Neural progenitor cell (in vitro differentiated cells): ENCODE measurements around the gene CCDC89.

Experiments
- EZH2 ChIP-seq: fragments of 200-600 bp; sonication (generic); IDR thresholded peaks from 2 replicates; pipeline ENCODE4 v1.6.1; 2017; ENCODE audit warnings: antibody characterized with exemption, mild to moderate bottlenecking, moderate library complexity
- EZH2phosphoT487 ChIP-seq: fragments of 200-600 bp; sonication (generic); IDR thresholded peaks from 2 replicates; pipeline ENCODE4 v1.6.1; 2017; ENCODE audit warnings: antibody characterized with exemption
- TF ChIP-seq, protein P1 (sequence below): fragments of 200-600 bp; sonication (generic); IDR thresholded peaks from 2 replicates; pipeline ENCODE4 v1.5.1; 2017; ENCODE audit warnings: antibody characterized with exemption, mild to moderate bottlenecking

DNA sequence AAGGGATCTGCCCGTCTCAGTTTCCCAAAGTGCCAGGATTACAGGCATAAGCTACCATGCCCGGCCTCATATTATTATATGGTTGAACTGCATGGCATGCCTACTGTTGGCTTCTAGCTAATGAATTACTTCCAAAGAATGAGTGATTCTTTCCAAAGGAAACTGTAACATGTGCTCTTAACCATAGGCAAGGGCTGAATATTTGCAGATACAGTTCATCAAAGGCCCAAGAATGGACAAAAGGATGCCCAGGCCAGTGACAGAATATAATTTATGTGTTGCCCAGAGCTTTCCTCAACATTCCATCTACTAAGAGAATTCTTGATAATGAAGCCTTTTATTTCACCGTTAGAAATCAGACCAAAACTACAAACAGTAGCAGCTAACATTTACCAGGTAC is 27.0 kb upstream of the CCDC89 start:
- TF ChIP-seq, protein P1, sequence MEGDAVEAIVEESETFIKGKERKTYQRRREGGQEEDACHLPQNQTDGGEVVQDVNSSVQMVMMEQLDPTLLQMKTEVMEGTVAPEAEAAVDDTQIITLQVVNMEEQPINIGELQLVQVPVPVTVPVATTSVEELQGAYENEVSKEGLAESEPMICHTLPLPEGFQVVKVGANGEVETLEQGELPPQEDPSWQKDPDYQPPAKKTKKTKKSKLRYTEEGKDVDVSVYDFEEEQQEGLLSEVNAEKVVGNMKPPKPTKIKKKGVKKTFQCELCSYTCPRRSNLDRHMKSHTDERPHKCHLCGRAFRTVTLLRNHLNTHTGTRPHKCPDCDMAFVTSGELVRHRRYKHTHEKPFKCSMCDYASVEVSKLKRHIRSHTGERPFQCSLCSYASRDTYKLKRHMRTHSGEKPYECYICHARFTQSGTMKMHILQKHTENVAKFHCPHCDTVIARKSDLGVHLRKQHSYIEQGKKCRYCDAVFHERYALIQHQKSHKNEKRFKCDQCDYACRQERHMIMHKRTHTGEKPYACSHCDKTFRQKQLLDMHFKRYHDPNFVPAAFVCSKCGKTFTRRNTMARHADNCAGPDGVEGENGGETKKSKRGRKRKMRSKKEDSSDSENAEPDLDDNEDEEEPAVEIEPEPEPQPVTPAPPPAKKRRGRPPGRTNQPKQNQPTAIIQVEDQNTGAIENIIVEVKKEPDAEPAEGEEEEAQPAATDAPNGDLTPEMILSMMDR = no peak
- TF ChIP-seq EZH2 = no peak
- no peak for TF ChIP-seq EZH2phosphoT487
